GM23338 (cell line): ENCODE data around the gene PIK3CG. TPM values are rescaled to one million over a fixed set of nuclear protein-coding genes. Genes with fewer than 3 reads are reported as not detected.
A peak's percentile ranks its signal among the peaks of the same experiment; 100 is the strongest.

ENCODE experiments used
- ATAC-seq: fragments of 200-7000 bp; cut with Tn5 transposase; 3 replicates; pipeline ENCODE4 v1.9.1; 2020
- DNase-seq: peaks from one replicate; pipeline ENCODE4 v3.0.0-alpha.2; 2015; ENCODE audit warnings: low spot score
- H2AFZ ChIP-seq: fragments of 200-600 bp; sonication (generic); 2 replicates; pipeline ENCODE4 v1.8.0; 2016; ENCODE audit warnings: antibody characterized with exemption, mild to moderate bottlenecking, moderate library complexity
- H3F3A ChIP-seq: fragments of 200-600 bp; sonication (generic); replicated peaks from 2 replicates; pipeline ENCODE4 v1.8.0; 2017; ENCODE audit warnings: antibody characterized with exemption, mixed run types, low read depth
- H3K27ac ChIP-seq: fragments of 200-600 bp; sonication (generic); 2 replicates; pipeline ENCODE4 v1.6.1; 2016; ENCODE audit warnings: low read depth
- H3K27me3 ChIP-seq: fragments of 200-600 bp; sonication (generic); 2 replicates; pipeline ENCODE4 v1.8.0; 2016; ENCODE audit warnings: mild to moderate bottlenecking, mixed run types, moderate library complexity; ENCODE audit not compliant: insufficient read depth
- H3K36me3 ChIP-seq: fragments of 200-600 bp; sonication (generic); 2 replicates; pipeline ENCODE4 v1.8.0; 2016; ENCODE audit warnings: mild to moderate bottlenecking; ENCODE audit not compliant: insufficient read depth
- H3K4me1 ChIP-seq: fragments of 200-600 bp; sonication (generic); 2 replicates; pipeline ENCODE4 v1.8.0; 2016; ENCODE audit warnings: mild to moderate bottlenecking, moderate library complexity; ENCODE audit not compliant: insufficient read depth
- H3K4me2 ChIP-seq: fragments of 200-600 bp; sonication (generic); 2 replicates; pipeline ENCODE4 v1.7.1; 2017; ENCODE audit warnings: mixed run types
- H3K4me3 ChIP-seq: fragments of 200-600 bp; sonication (generic); 2 replicates; pipeline ENCODE4 v1.6.1; 2016; ENCODE audit warnings: mixed run types
- H3K79me2 ChIP-seq: fragments of 200-600 bp; sonication (generic); replicated peaks from 2 replicates; pipeline ENCODE4 v1.8.0; 2017; ENCODE audit warnings: mild to moderate bottlenecking; ENCODE audit not compliant: insufficient read depth
- H3K9me2 ChIP-seq: fragments of 200-600 bp; sonication (generic); 2 replicates; pipeline ENCODE4 v1.8.0; 2017; ENCODE audit not compliant: insufficient read depth
- H4K20me1 ChIP-seq: fragments of 200-600 bp; sonication (generic); replicated peaks from 2 replicates; pipeline ENCODE4 v1.8.0; 2017; ENCODE audit warnings: mild to moderate bottlenecking; ENCODE audit not compliant: insufficient read depth
- H3K27ac Mint-ChIP-seq: 2 replicates; pipeline ENCODE4 v1.8.0; 2020; ENCODE audit warnings: inconsistent platforms, mild to moderate bottlenecking, moderate library complexity, mixed read lengths
- H3K27me3 Mint-ChIP-seq: 3 replicates; pipeline ENCODE4 v1.8.0; 2022; ENCODE audit warnings: low read depth, mild to moderate bottlenecking, moderate library complexity, mixed read lengths, inconsistent platforms; ENCODE audit not compliant: insufficient read depth, poor library complexity
- H3K36me3 Mint-ChIP-seq: 3 replicates; pipeline ENCODE4 v1.8.0; 2021; ENCODE audit warnings: low read depth, mild to moderate bottlenecking, inconsistent platforms, moderate library complexity, mixed read lengths
- H3K4me1 Mint-ChIP-seq: 3 replicates; pipeline ENCODE4 v1.8.0; 2020; ENCODE audit warnings: mild to moderate bottlenecking, inconsistent platforms, mixed read lengths
- H3K4me3 Mint-ChIP-seq: 3 replicates; pipeline ENCODE4 v1.8.0; 2021; ENCODE audit warnings: moderate library complexity, mild to moderate bottlenecking, inconsistent platforms, mixed read lengths
- H3K9me3 Mint-ChIP-seq: 3 replicates; pipeline ENCODE4 v1.8.0; 2020; ENCODE audit warnings: moderate library complexity, mild to moderate bottlenecking, inconsistent platforms, mixed read lengths
- CREB1 ChIP-seq: fragments of 250-450 bp; sonication (Bioruptor Pico); IDR thresholded peaks from 2 replicates; pipeline ENCODE4 v1.5.0; 2020; ENCODE audit warnings: low read depth, mild to moderate bottlenecking, moderate library complexity
- ETS1 ChIP-seq: IDR thresholded peaks from 2 replicates; pipeline ENCODE4 v1.6.1; 2016; ENCODE audit warnings: antibody characterized with exemption
- EZH2 ChIP-seq: fragments of 200-600 bp; sonication (generic); IDR thresholded peaks from one replicate; pipeline ENCODE4 v1.8.0; 2017; ENCODE audit warnings: antibody characterized with exemption, mild to moderate bottlenecking, low read depth; ENCODE audit not compliant: unreplicated experiment
- EZH2phosphoT487 ChIP-seq: fragments of 200-600 bp; sonication (generic); IDR thresholded peaks from one replicate; pipeline ENCODE4 v1.8.1; 2018; ENCODE audit warnings: antibody characterized with exemption; ENCODE audit not compliant: unreplicated experiment
- JUNB ChIP-seq: IDR thresholded peaks from one replicate; pipeline ENCODE4 v1.6.1; 2016; ENCODE audit warnings: antibody characterized with exemption; ENCODE audit not compliant: unreplicated experiment
- NANOG ChIP-seq: IDR thresholded peaks from 2 replicates; pipeline ENCODE4 v1.6.1; 2016; ENCODE audit warnings: antibody characterized with exemption, borderline replicate concordance
- POLR2AphosphoS5 ChIP-seq: IDR thresholded peaks from 2 replicates; pipeline ENCODE4 v1.6.1; 2016; ENCODE audit warnings: antibody characterized with exemption, low read depth
- REST ChIP-seq: IDR thresholded peaks from one replicate; pipeline ENCODE4 v1.6.1; 2018; ENCODE audit warnings: antibody characterized with exemption; ENCODE audit not compliant: unreplicated experiment
- STAT1 ChIP-seq: IDR thresholded peaks from one replicate; pipeline ENCODE4 v1.6.1; 2016; ENCODE audit warnings: antibody characterized with exemption; ENCODE audit not compliant: unreplicated experiment
- ZNF114 ChIP-seq: fragments of 250-450 bp; sonication (Bioruptor Pico); IDR thresholded peaks from 2 replicates; pipeline ENCODE4 v1.5.0; 2020; ENCODE audit warnings: mild to moderate bottlenecking, moderate library complexity
- ZNF331 ChIP-seq: fragments of 250-450 bp; sonication (Bioruptor Pico); IDR thresholded peaks from 2 replicates; pipeline ENCODE4 v1.5.0; 2020; ENCODE audit warnings: low read depth, mild to moderate bottlenecking, moderate library complexity
- ZNF462 ChIP-seq: fragments of 250-450 bp; sonication (Bioruptor Pico); IDR thresholded peaks from 2 replicates; pipeline ENCODE4 v1.5.0; 2020; ENCODE audit warnings: mild to moderate bottlenecking, moderate library complexity
- polyA plus RNA-seq: library from polyadenylated mRNA; unstranded; fragments of >200 nt; fragmentation: Nextera tagmentation; extraction: Ambion mirVana; gene quantifications from 2 replicates; pipeline ENCODE4 v1.2.1, GENCODE V29; 2016
- total RNA-seq: library from RNA; depleted of rRNA; stranded (reverse); fragments of >200 nt; shearing (Covaris generic); gene quantifications from 2 replicates; pipeline ENCODE4 v1.2.3, GENCODE V29; 2014
- TF ChIP-seq, protein P1 (sequence below), 2 experiments: fragments of 200-600 bp in 1 of 2; sonication (generic) in 1 of 2; conservative IDR thresholded peaks; 2 replicates each; pipeline versions ENCODE4 v1.5.1 to v1.6.1; 2016 to 2017; ENCODE audit warnings: antibody characterized with exemption in 2 of 2, low read depth in 2 of 2, mild to moderate bottlenecking in 2 of 2, moderate library complexity in 1 of 2

PIK3CG gene
- total and polyA plus RNA-seq, 2 experiments from 2014 or later = not detected

DNA sequence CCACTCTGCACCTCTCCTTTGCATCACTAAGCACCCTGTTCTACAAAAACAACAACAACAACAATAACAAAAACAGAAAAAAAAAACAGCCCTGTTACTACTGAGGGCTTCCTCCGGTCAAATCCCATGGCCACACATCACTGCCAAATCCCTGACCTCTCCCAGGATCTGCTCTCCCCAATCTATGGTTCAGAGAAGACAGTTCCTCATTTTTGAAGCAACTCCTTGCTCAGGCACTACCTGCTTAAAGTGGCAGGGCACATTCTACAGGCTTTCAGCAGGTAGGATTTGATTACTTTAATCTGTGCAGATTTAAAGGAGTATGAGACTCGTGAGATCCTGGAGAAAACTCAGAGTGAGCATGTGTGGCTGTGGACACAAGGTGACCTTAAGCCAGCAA is 46.9 kb downstream of the PIK3CG start:
- no peak overlapping the region for H3K4me3 ChIP-seq

More for the DNA sequence above, 46.9 kb downstream of the PIK3CG start:
- Mint-ChIP-seq H3K4me3 (no peak overlapping the region), H3K27me3 (no peaks in the 10 kb centered on the region), H3K27ac (no peak overlapping the region), H3K36me3 (no peaks in the 10 kb centered on the region; the same call in 2 of the 3 replicates), H3K9me3 (no peaks in the 10 kb centered on the region), H3K4me1 (no peaks in the 10 kb centered on the region)
- Histone ChIP-seq H3K9me2 (peaks cover 4% of the 10 kb centered on the region), H3K36me3 (no peaks in the 10 kb centered on the region; the same call in 1 of the 2 replicates), H2AFZ (peak overlapping the region; percentile 76), H3K79me2 (no peaks in the 10 kb centered on the region), H3K4me1 (no peaks in the 10 kb centered on the region), H4K20me1 (no peaks in the 10 kb centered on the region), H3K4me2 (no peak overlapping the region), H3F3A (no peaks in the 10 kb centered on the region), H3K27ac (no peak overlapping the region), H3K27me3 (peaks cover 3% of the 10 kb centered on the region; the same call in 1 of the 2 replicates)
- ATAC-seq (no peak), DNase-seq (no peak)
- TF ChIP-seq STAT1 (no peak), POLR2AphosphoS5 (no peak), REST (no peak), NANOG (no peak), EZH2phosphoT487 (no peak), ZNF114 (CRISPR knock-in tag) (no peak), ZNF462 (no peak), CREB1 (CRISPR knock-in tag) (no peak), EZH2 (no peak), ETS1 (no peak), ZNF331 (no peak), JUNB (no peak)
- TF ChIP-seq, protein P1, sequence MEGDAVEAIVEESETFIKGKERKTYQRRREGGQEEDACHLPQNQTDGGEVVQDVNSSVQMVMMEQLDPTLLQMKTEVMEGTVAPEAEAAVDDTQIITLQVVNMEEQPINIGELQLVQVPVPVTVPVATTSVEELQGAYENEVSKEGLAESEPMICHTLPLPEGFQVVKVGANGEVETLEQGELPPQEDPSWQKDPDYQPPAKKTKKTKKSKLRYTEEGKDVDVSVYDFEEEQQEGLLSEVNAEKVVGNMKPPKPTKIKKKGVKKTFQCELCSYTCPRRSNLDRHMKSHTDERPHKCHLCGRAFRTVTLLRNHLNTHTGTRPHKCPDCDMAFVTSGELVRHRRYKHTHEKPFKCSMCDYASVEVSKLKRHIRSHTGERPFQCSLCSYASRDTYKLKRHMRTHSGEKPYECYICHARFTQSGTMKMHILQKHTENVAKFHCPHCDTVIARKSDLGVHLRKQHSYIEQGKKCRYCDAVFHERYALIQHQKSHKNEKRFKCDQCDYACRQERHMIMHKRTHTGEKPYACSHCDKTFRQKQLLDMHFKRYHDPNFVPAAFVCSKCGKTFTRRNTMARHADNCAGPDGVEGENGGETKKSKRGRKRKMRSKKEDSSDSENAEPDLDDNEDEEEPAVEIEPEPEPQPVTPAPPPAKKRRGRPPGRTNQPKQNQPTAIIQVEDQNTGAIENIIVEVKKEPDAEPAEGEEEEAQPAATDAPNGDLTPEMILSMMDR (conservative IDR thresholded peaks at IDR 0.05; ENCODE audit: low read depth in 2 of 2) = no peak
